WTC11 (cell line): ENCODE measurements around the gene ZNF185. TPM values are rescaled to one million over a fixed set of nuclear protein-coding genes. Genes with fewer than 3 reads are reported as not detected.

ENCODE experiments used
- ATAC-seq: fragments of 200-7000 bp; cut with Tn5 transposase; 2 replicates; pipeline ENCODE4 v1.10.0; 2021; ENCODE audit warnings: mild to moderate bottlenecking, moderate library complexity
- CTCF ChIA-PET: fragments of 300-600 bp; sonication (Branson Sonifier 250); formaldehyde crosslinking; loops from one replicate; lab custom pipeline; 2021; ENCODE audit warnings: antibody characterized with exemption; lab: Charles Lee
- POLR2A ChIA-PET: fragments of 350-600 bp; sonication (Branson Sonifier 250); formaldehyde crosslinking; loops from one replicate; lab custom pipeline; 2021; ENCODE audit warnings: antibody characterized with exemption; lab: Charles Lee
- DNase-seq: peaks from one replicate; pipeline ENCODE4 v3.0.0; 2021; ENCODE audit warnings: low spot score
- H3K27ac Mint-ChIP-seq: 2 replicates; pipeline ENCODE4 v1.8.0; 2021; ENCODE audit warnings: mixed read lengths
- H3K27me3 Mint-ChIP-seq: 2 replicates; pipeline ENCODE4 v1.8.0; 2021; ENCODE audit warnings: low read depth, mild to moderate bottlenecking, moderate library complexity, mixed read lengths
- H3K36me3 Mint-ChIP-seq: 2 replicates; pipeline ENCODE4 v1.8.0; 2021; ENCODE audit warnings: mixed read lengths
- H3K4me1 Mint-ChIP-seq: 2 replicates; pipeline ENCODE4 v1.8.0; 2022; ENCODE audit warnings: mixed read lengths
- H3K4me3 Mint-ChIP-seq: 2 replicates; pipeline ENCODE4 v1.8.0; 2021; ENCODE audit warnings: mild to moderate bottlenecking, moderate library complexity, mixed read lengths
- H3K9me3 Mint-ChIP-seq: 2 replicates; pipeline ENCODE4 v1.8.0; 2021; ENCODE audit warnings: mixed read lengths
- CBFB ChIP-seq: sonication (generic); formaldehyde crosslinking; IDR thresholded peaks from 2 replicates; pipeline ENCODE4 v1.8.1; 2022; ENCODE audit warnings: mild to moderate bottlenecking, low read depth, missing genetic modification reagents
- CTCF ChIP-seq: fragments of 200-600 bp; IDR thresholded peaks from 2 replicates; pipeline ENCODE4 v1.8.0; 2022; ENCODE audit warnings: antibody characterized with exemption
- EMX1 ChIP-seq: fragments of 250-450 bp; sonication (Bioruptor Pico); IDR thresholded peaks from 2 replicates; pipeline ENCODE4 v1.8.0; 2021; ENCODE audit warnings: mild to moderate bottlenecking
- FOXP1 ChIP-seq: sonication (generic); formaldehyde crosslinking; IDR thresholded peaks from 2 replicates; pipeline ENCODE4 v1.8.0; 2022; ENCODE audit warnings: missing genetic modification reagents, mild to moderate bottlenecking, moderate library complexity, borderline replicate concordance
- GTF2I ChIP-seq: fragments of 250-450 bp; sonication (Bioruptor Pico); conservative IDR thresholded peaks from 2 replicates; pipeline ENCODE4 v1.4.0; 2021; ENCODE audit warnings: mild to moderate bottlenecking
- JUN ChIP-seq: sonication (generic); formaldehyde crosslinking; IDR thresholded peaks from 2 replicates; pipeline ENCODE4 v1.8.0; 2023; ENCODE audit warnings: mild to moderate bottlenecking, missing genetic modification reagents
- NFE2L1 ChIP-seq: sonication (generic); formaldehyde crosslinking; IDR thresholded peaks from 2 replicates; pipeline ENCODE4 v1.8.1; 2023; ENCODE audit warnings: missing genetic modification reagents
- NR2C2 ChIP-seq: sonication (generic); formaldehyde crosslinking; IDR thresholded peaks from 2 replicates; pipeline ENCODE4 v1.8.0; 2022; ENCODE audit warnings: mild to moderate bottlenecking, missing genetic modification reagents
- OVOL2 ChIP-seq: fragments of 250-450 bp; sonication (Bioruptor Pico); IDR thresholded peaks from 2 replicates; pipeline ENCODE4 v1.9.0; 2021; ENCODE audit warnings: mild to moderate bottlenecking, borderline replicate concordance
- RORB ChIP-seq: fragments of 250-450 bp; sonication (Bioruptor Pico); IDR thresholded peaks from 2 replicates; pipeline ENCODE4 v1.9.0; 2021; ENCODE audit warnings: mild to moderate bottlenecking
- SMAD3 ChIP-seq: sonication (generic); formaldehyde crosslinking; IDR thresholded peaks from 2 replicates; pipeline ENCODE4 v1.8.0; 2022; ENCODE audit warnings: missing genetic modification reagents, mild to moderate bottlenecking, borderline replicate concordance
- SP1 ChIP-seq: sonication (generic); formaldehyde crosslinking; conservative IDR thresholded peaks from 2 replicates; pipeline ENCODE4 v1.8.1; 2022; ENCODE audit warnings: missing genetic modification reagents
- TEAD1 ChIP-seq: sonication (generic); formaldehyde crosslinking; IDR thresholded peaks from 2 replicates; pipeline ENCODE4 v1.8.0; 2022; ENCODE audit warnings: mild to moderate bottlenecking, missing genetic modification reagents
- TEAD4 ChIP-seq: sonication (generic); formaldehyde crosslinking; IDR thresholded peaks from 2 replicates; pipeline ENCODE4 v1.8.0; 2022; ENCODE audit warnings: mild to moderate bottlenecking, missing genetic modification reagents
- ZBTB21 ChIP-seq: sonication (generic); formaldehyde crosslinking; IDR thresholded peaks from 2 replicates; pipeline ENCODE4 v1.8.1; 2023; ENCODE audit warnings: mild to moderate bottlenecking, missing genetic modification reagents, borderline replicate concordance
- ZNF219 ChIP-seq: sonication (generic); formaldehyde crosslinking; IDR thresholded peaks from 2 replicates; pipeline ENCODE4 v1.8.0; 2023; ENCODE audit warnings: missing genetic modification reagents, mild to moderate bottlenecking, borderline replicate concordance
- total RNA-seq: library from RNA; stranded (reverse); gene quantifications from 3 replicates; pipeline ENCODE4 v1.2.3, GENCODE V29; 2021
- TF ChIP-seq, protein P1 (sequence below): sonication (generic); formaldehyde crosslinking; IDR thresholded peaks from 2 replicates; pipeline ENCODE4 v1.8.1; 2023; ENCODE audit warnings: mild to moderate bottlenecking, missing genetic modification reagents
- TF ChIP-seq, protein P2 (sequence below): sonication (generic); formaldehyde crosslinking; IDR thresholded peaks from 2 replicates; pipeline ENCODE4 v1.8.0; 2023; ENCODE audit warnings: mild to moderate bottlenecking, missing genetic modification reagents
- TF ChIP-seq, protein P3 (sequence below): sonication (generic); formaldehyde crosslinking; IDR thresholded peaks from 2 replicates; pipeline ENCODE4 v1.8.0; 2022; ENCODE audit warnings: mild to moderate bottlenecking, missing genetic modification reagents
- TF ChIP-seq, protein P4 (sequence below): sonication (generic); formaldehyde crosslinking; IDR thresholded peaks from 2 replicates; pipeline ENCODE4 v1.8.1; 2022; ENCODE audit warnings: mild to moderate bottlenecking, moderate library complexity, missing genetic modification reagents
- TF ChIP-seq, protein P5 (sequence below): sonication (generic); formaldehyde crosslinking; IDR thresholded peaks from 2 replicates; pipeline ENCODE4 v1.8.0; 2022; ENCODE audit warnings: mild to moderate bottlenecking, missing genetic modification reagents
- TF ChIP-seq, protein P6 (sequence below): sonication (generic); formaldehyde crosslinking; IDR thresholded peaks from 2 replicates; pipeline ENCODE4 v1.8.1; 2023; ENCODE audit warnings: mild to moderate bottlenecking, missing genetic modification reagents, moderate library complexity

Gene ZNF185
- total RNA-seq, 1 experiment from 2014 or later, result 8.2 TPM

DNA sequence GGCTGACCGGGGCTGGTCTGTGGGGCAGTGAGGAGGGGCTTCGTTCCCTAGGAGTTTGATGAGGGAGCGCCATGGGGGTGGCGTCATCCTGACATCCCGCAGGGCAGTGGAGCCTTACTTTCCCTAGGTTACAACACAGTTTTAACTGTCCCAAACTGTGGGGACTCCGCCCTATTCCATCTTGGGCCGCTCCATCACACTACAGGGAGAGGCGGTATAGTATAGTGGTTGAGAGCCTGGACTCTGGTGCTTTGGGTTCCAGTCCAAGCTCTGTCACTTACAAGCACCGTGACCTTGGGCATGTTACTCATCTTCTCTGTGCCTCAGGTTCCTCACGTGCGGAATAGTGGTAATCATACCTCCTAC lies 44.2 kb downstream of the ZNF185 start:
- peaks cover 3% of the 10 kb centered on the region for H3K27me3 Mint-ChIP-seq
- H3K36me3 Mint-ChIP-seq, result no peaks in the 10 kb centered on the region
- ChIA-PET POLR2A (no interaction called here), CTCF (interaction anchor here (1.0 to 2.6 kb wide), 23 partner anchors 9 to 743 kb away, joined by 3 to 14 read pairs (median 4); partner anchors contain the start of genes CETN2 and NSDHL)
- no peak overlapping the region for H3K27ac Mint-ChIP-seq
- H3K9me3 Mint-ChIP-seq, result no peaks in the 10 kb centered on the region
- H3K4me3 Mint-ChIP-seq, result peak overlapping the region; percentile 67
- ATAC-seq (0 out of 2 replicates have a peak, but pooled peaks have one; percentile 5), DNase-seq (no peak)
- H3K4me1 Mint-ChIP-seq, result peaks cover 12% of the 10 kb centered on the region
- TF ChIP-seq, protein P1, sequence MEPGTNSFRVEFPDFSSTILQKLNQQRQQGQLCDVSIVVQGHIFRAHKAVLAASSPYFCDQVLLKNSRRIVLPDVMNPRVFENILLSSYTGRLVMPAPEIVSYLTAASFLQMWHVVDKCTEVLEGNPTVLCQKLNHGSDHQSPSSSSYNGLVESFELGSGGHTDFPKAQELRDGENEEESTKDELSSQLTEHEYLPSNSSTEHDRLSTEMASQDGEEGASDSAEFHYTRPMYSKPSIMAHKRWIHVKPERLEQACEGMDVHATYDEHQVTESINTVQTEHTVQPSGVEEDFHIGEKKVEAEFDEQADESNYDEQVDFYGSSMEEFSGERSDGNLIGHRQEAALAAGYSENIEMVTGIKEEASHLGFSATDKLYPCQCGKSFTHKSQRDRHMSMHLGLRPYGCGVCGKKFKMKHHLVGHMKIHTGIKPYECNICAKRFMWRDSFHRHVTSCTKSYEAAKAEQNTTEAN (CRISPR knock-in tag), result no peak
- TF ChIP-seq SP1 (CRISPR knock-in tag) (no peak), CBFB (CRISPR knock-in tag) (no peak), JUN (CRISPR knock-in tag) (no peak), CTCF (no peak), RORB (CRISPR knock-in tag) (no peak)

- Mint-ChIP-seq H3K4me1 (peaks cover 9% of the 10 kb centered on the region), H3K27ac (no peak overlapping the region)
- TF ChIP-seq TEAD1 (CRISPR knock-in tag) (no peak), TEAD4 (CRISPR knock-in tag) (no peak), JUN (CRISPR knock-in tag) (no peak), NFE2L1 (CRISPR knock-in tag) (no peak), EMX1 (CRISPR knock-in tag) (no peak), ZNF219 (CRISPR knock-in tag) (no peak), OVOL2 (CRISPR knock-in tag) (no peak), NR2C2 (CRISPR knock-in tag) (no peak), SP1 (CRISPR knock-in tag) (no peak), FOXP1 (CRISPR knock-in tag) (no peak), ZBTB21 (CRISPR knock-in tag) (no peak), SMAD3 (no peak), GTF2I (no peak)
- TF ChIP-seq, protein P2, sequence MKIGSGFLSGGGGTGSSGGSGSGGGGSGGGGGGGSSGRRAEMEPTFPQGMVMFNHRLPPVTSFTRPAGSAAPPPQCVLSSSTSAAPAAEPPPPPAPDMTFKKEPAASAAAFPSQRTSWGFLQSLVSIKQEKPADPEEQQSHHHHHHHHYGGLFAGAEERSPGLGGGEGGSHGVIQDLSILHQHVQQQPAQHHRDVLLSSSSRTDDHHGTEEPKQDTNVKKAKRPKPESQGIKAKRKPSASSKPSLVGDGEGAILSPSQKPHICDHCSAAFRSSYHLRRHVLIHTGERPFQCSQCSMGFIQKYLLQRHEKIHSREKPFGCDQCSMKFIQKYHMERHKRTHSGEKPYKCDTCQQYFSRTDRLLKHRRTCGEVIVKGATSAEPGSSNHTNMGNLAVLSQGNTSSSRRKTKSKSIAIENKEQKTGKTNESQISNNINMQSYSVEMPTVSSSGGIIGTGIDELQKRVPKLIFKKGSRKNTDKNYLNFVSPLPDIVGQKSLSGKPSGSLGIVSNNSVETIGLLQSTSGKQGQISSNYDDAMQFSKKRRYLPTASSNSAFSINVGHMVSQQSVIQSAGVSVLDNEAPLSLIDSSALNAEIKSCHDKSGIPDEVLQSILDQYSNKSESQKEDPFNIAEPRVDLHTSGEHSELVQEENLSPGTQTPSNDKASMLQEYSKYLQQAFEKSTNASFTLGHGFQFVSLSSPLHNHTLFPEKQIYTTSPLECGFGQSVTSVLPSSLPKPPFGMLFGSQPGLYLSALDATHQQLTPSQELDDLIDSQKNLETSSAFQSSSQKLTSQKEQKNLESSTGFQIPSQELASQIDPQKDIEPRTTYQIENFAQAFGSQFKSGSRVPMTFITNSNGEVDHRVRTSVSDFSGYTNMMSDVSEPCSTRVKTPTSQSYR (CRISPR knock-in tag), result no peak
- TF ChIP-seq, protein P3, sequence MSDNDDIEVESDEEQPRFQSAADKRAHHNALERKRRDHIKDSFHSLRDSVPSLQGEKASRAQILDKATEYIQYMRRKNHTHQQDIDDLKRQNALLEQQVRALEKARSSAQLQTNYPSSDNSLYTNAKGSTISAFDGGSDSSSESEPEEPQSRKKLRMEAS (CRISPR knock-in tag), result no peak
- TF ChIP-seq, protein P4, sequence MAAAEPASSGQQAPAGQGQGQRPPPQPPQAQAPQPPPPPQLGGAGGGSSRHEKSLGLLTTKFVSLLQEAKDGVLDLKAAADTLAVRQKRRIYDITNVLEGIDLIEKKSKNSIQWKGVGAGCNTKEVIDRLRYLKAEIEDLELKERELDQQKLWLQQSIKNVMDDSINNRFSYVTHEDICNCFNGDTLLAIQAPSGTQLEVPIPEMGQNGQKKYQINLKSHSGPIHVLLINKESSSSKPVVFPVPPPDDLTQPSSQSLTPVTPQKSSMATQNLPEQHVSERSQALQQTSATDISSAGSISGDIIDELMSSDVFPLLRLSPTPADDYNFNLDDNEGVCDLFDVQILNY (CRISPR knock-in tag), result no peak
- TF ChIP-seq, protein P1 (CRISPR knock-in tag), result no peak
- TF ChIP-seq, protein P5, sequence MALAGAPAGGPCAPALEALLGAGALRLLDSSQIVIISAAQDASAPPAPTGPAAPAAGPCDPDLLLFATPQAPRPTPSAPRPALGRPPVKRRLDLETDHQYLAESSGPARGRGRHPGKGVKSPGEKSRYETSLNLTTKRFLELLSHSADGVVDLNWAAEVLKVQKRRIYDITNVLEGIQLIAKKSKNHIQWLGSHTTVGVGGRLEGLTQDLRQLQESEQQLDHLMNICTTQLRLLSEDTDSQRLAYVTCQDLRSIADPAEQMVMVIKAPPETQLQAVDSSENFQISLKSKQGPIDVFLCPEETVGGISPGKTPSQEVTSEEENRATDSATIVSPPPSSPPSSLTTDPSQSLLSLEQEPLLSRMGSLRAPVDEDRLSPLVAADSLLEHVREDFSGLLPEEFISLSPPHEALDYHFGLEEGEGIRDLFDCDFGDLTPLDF (CRISPR knock-in tag), result no peak
- TF ChIP-seq, protein P6, sequence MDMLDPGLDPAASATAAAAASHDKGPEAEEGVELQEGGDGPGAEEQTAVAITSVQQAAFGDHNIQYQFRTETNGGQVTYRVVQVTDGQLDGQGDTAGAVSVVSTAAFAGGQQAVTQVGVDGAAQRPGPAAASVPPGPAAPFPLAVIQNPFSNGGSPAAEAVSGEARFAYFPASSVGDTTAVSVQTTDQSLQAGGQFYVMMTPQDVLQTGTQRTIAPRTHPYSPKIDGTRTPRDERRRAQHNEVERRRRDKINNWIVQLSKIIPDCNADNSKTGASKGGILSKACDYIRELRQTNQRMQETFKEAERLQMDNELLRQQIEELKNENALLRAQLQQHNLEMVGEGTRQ, result no peak
- TF ChIP-seq, all 79 proteins: peak for 0
- DNase-seq (no peak), ATAC-seq (no peak)
- Mint-ChIP-seq H3K36me3 (no peaks in the 10 kb centered on the region), H3K9me3 (no peaks in the 10 kb centered on the region), H3K4me3 (no peak overlapping the region), H3K27me3 (peaks cover 6% of the 10 kb centered on the region)
- ChIA-PET POLR2A (no interaction called here), CTCF (no interaction called here)
These were observed 46.0 kb downstream of the ZNF185 start for GRCh38 chrX:152943826-152944225.
